SU-DHL-6 (cell line): Measurements from ENCODE around the gene TMEM250.

ENCODE experiments used
- H2AFZ ChIP-seq: fragments of 200-600 bp; sonication (generic); 2 replicates; pipeline ENCODE4 v1.6.1; 2014; ENCODE audit warnings: low read depth, mild to moderate bottlenecking, moderate library complexity, mixed read lengths, antibody characterized with exemption, low read length; ENCODE audit not compliant: severe bottlenecking
- H3F3A ChIP-seq: fragments of 200-600 bp; shearing (Covaris generic); 2 replicates; pipeline ENCODE4 v1.6.0; 2016; ENCODE audit warnings: antibody characterized with exemption, mild to moderate bottlenecking; ENCODE audit not compliant: insufficient read depth
- H3K27ac ChIP-seq: fragments of 200-600 bp; sonication (generic); 2 replicates; pipeline ENCODE4 v1.5.1; 2016; ENCODE audit warnings: low read depth, mild to moderate bottlenecking, low read length, moderate library complexity, mixed read lengths
- H3K27me3 ChIP-seq: fragments of 200-600 bp; sonication (generic), shearing (Covaris generic); 2 replicates; pipeline ENCODE4 v1.6.0; 2014; ENCODE audit warnings: mild to moderate bottlenecking, low read length
- H3K36me3 ChIP-seq: fragments of 200-600 bp; sonication (generic); 2 replicates; pipeline ENCODE4 v1.6.1; 2014; ENCODE audit warnings: mild to moderate bottlenecking, low read length, mixed read lengths
- H3K4me2 ChIP-seq: fragments of 300-600, 200-600 bp; shearing (Covaris generic), sonication (generic); 2 replicates; pipeline ENCODE4 v1.6.0; 2014; ENCODE audit warnings: low read length, low read depth, mild to moderate bottlenecking; ENCODE audit not compliant: poor library complexity, severe bottlenecking
- H3K4me3 ChIP-seq: fragments of 200-600 bp; sonication (generic); 2 replicates; pipeline ENCODE4 v1.5.1; 2014; ENCODE audit warnings: antibody characterized with exemption, low read length, mild to moderate bottlenecking, mixed read lengths; ENCODE audit not compliant: insufficient read depth, poor library complexity, severe bottlenecking
- H3K79me2 ChIP-seq: fragments of 200-600 bp; sonication (generic); 2 replicates; pipeline ENCODE4 v1.6.1; 2014; ENCODE audit warnings: mild to moderate bottlenecking, low read length, moderate library complexity; ENCODE audit not compliant: insufficient read depth
- H3K9ac ChIP-seq: fragments of 200-600 bp; sonication (generic); 2 replicates; pipeline ENCODE4 v1.7.0; 2014; ENCODE audit warnings: mild to moderate bottlenecking, low read length
- H3K9me2 ChIP-seq: fragments of 200-600 bp; sonication (generic); replicated peaks from 2 replicates; pipeline ENCODE4 v1.6.1; 2014; ENCODE audit warnings: low read length; ENCODE audit not compliant: insufficient read depth
- H3K9me3 ChIP-seq: fragments of 200-600 bp; sonication (generic); 2 replicates; pipeline ENCODE4 v1.6.1; 2014; ENCODE audit warnings: low read length, mixed read lengths; ENCODE audit not compliant: insufficient read depth
- H4K20me1 ChIP-seq: fragments of 200-600 bp; sonication (generic); 2 replicates; pipeline ENCODE4 v1.6.1; 2014; ENCODE audit warnings: low read depth, mild to moderate bottlenecking, antibody characterized with exemption, low read length, moderate library complexity, mixed read lengths
- EZH2phosphoT487 ChIP-seq: fragments of 200-600 bp; sonication (generic), shearing (Covaris generic); conservative IDR thresholded peaks from 2 replicates; pipeline ENCODE4 v1.6.1; 2018; ENCODE audit warnings: mild to moderate bottlenecking, antibody characterized with exemption, low read length, moderate library complexity, mixed read lengths
- TF ChIP-seq, protein P1 (sequence below): fragments of 200-600 bp; sonication (generic); IDR thresholded peaks from one replicate; pipeline ENCODE4 v1.5.1; 2017; ENCODE audit warnings: antibody characterized with exemption, mild to moderate bottlenecking, low read length, moderate library complexity; ENCODE audit not compliant: insufficient read depth, poor library complexity, severe bottlenecking

Gene TMEM250

DNA sequence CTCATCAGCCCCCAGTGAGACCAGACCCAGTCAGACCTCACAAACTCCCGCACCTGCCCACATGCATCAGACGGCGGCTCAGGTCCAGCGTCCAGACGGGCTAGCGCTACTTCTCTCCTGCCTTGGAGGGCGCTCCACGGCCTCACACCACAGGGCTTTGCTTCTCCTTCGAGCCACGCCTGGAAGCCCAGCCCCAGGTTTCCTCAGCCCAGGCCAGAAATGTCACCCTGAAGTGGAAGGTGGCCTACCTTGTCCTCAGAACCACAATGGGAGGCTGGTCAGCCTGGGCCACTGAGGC, 26.4 kb downstream of the TMEM250 start:
- Histone ChIP-seq H3K4me3 (no peak overlapping the region), H2AFZ (no peak overlapping the region), H3K9me2 (no peaks in the 10 kb centered on the region), H3K79me2 (no peaks in the 10 kb centered on the region), H3K9me3 (no peaks in the 10 kb centered on the region), H4K20me1 (no peaks in the 10 kb centered on the region), H3K9ac (no peak overlapping the region), H3F3A (peaks cover 3% of the 10 kb centered on the region; the same call in 1 of the 2 replicates), H3K27me3 (no peaks in the 10 kb centered on the region), H3K4me2 (no peak overlapping the region), H3K36me3 (no peaks in the 10 kb centered on the region), H3K27ac (no peak overlapping the region)
- TF ChIP-seq, protein P1, sequence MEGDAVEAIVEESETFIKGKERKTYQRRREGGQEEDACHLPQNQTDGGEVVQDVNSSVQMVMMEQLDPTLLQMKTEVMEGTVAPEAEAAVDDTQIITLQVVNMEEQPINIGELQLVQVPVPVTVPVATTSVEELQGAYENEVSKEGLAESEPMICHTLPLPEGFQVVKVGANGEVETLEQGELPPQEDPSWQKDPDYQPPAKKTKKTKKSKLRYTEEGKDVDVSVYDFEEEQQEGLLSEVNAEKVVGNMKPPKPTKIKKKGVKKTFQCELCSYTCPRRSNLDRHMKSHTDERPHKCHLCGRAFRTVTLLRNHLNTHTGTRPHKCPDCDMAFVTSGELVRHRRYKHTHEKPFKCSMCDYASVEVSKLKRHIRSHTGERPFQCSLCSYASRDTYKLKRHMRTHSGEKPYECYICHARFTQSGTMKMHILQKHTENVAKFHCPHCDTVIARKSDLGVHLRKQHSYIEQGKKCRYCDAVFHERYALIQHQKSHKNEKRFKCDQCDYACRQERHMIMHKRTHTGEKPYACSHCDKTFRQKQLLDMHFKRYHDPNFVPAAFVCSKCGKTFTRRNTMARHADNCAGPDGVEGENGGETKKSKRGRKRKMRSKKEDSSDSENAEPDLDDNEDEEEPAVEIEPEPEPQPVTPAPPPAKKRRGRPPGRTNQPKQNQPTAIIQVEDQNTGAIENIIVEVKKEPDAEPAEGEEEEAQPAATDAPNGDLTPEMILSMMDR: no peak
- no peak for TF ChIP-seq EZH2phosphoT487

DNA sequence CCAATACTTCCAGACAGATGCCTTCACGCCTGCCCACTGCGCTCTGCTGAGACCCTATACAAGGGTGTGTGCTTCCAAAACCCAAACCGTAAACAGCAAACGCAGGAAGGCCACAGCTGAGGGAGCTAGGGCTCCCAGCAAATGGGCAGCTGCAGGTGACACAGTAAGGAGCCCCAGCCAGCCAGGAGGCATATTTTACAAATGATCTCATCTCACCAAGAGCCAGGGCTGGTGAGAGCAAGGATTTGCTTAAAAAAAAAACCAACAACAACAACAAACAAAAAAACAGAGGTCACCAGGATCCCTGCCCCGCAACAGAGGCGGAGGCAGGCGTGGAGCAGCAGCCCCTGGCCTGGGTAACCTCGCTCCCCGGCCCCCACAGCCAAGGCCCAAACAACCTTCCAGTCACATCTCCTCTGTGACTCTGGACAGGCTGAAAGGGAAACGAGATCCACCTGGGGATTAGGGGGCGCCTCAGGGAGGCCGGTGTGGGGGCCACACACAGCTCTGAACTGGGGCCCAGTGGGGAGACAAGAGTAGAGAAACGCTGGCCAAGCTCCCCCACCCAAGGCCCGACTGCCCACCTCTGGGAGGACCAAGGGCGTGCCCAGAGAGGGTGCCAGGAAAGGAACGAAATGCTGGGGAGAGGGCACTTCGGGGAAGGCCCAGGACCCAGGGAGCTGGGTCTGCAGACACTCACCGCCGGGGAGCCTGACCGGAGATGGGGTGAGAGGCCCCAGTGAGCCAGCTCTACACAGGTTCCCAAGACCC, 26.9 kb downstream of the TMEM250 start:
- Histone ChIP-seq H3K27ac (no peak overlapping the region), H3K9ac (no peak overlapping the region), H3K4me2 (no peak overlapping the region), H3K36me3 (no peaks in the 10 kb centered on the region), H3K27me3 (no peaks in the 10 kb centered on the region), H4K20me1 (no peaks in the 10 kb centered on the region), H3K9me2 (no peaks in the 10 kb centered on the region), H3K4me3 (no peak overlapping the region), H3F3A (peaks cover 3% of the 10 kb centered on the region; the same call in 1 of the 2 replicates), H2AFZ (no peak overlapping the region), H3K79me2 (no peaks in the 10 kb centered on the region), H3K9me3 (no peaks in the 10 kb centered on the region)
- TF ChIP-seq, protein P1: no peak
- TF ChIP-seq EZH2phosphoT487: no peak

DNA sequence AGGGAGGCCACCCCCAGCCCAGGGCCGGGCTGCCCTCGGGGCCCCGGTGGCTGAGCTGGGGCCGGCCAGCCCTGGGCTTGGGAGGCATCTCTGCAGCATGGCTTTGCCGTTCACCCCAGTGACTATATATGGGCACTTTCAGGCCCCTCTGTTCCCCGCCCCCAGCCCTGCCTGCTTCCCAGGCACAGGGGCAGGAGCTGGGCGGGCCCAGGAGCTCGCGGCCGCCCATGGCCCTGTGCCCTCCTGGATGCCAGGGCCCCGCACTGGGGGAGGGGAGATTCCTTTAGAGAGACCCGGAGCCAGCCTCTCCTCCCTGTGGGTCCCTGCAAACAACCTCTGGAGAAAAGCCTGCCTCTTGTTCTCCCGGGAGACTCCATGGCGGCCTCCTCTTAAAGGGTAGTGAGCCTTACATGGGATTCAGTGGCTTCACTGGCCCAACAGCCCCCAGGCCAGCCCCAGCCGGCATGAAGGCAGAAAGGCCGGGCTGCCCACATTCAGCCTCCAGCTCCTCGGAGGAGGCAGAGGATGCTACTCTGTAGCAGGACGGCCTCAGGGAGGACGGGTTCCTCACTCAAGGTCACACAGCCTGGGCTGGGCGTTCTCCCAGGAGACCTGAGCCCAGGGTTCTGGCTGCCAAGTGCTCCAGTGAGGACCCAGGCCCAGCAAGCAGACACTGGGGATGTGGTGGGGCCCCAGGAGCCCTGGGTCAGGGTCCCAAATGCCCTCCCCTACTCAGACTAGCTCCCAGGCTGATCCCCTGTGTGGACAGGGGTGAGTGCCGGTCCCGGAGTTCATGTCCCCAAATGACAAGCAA, 27.7 kb downstream of the TMEM250 start:
- H3K9me3 ChIP-seq: no peaks in the 10 kb centered on the region
- no peak overlapping the region for H3K9ac ChIP-seq
- H3K27me3 ChIP-seq: no peaks in the 10 kb centered on the region
- no peaks in the 10 kb centered on the region for H3K36me3 ChIP-seq
- H3K4me3 ChIP-seq: no peak overlapping the region
- H2AFZ ChIP-seq: no peak overlapping the region
- H4K20me1 ChIP-seq: no peaks in the 10 kb centered on the region
- peaks cover 3% of the 10 kb centered on the region; the same call in 1 of the 2 replicates for H3F3A ChIP-seq
- no peaks in the 10 kb centered on the region for H3K9me2 ChIP-seq
- TF ChIP-seq, protein P1: no peak
- no peak for TF ChIP-seq EZH2phosphoT487
- H3K4me2 ChIP-seq: no peak overlapping the region
- no peak overlapping the region for H3K27ac ChIP-seq
- H3K79me2 ChIP-seq: no peaks in the 10 kb centered on the region
